ENCODE measurements around the gene NPLOC4.
A peak's percentile ranks its signal among the peaks of the same experiment; 100 is the strongest.

NPLOC4 gene

GRCh38 chr17:81514739-81515529, 122.0 kb downstream of the NPLOC4 start:
- ChIA-PET POLR2A (interaction anchor here (0.5 kb wide), 1 partner anchor 8 kb away, joined by 5 read pairs; no protein-coding TSS in a partner anchor), CTCF (interaction anchor here (1.2 to 1.4 kb wide), 2 partner anchors 30 to 86 kb away, joined by 4 to 5 read pairs; no protein-coding TSS in a partner anchor)
- DNase-seq (ENCODE audit: extremely low spot score): peak; percentile 83
- TF ChIP-seq CTCF (IDR thresholded peaks at IDR 0.05; ENCODE audit: control extremely low read depth, extremely low read depth, low read depth, missing control alignments): no peak

DNA sequence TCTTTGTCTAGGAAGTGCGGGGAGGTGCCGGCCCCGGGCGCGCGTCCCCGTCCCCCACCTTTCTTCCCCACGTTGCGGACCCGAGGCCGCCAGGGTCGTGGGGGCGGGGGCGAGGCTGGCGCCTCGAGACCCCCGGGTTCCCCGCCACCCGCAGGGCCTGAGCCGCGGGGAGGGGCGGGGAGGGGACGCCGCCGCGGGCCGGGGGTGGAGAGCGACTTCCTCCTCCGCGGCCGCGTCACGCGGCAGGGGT, 122.5 kb downstream of the NPLOC4 start:
- ChIA-PET POLR2A (no interaction called here), CTCF (interaction anchor here (1.4 kb wide), 1 partner anchor 30 kb away, joined by 5 read pairs; no protein-coding TSS in a partner anchor)
- TF ChIP-seq CTCF (IDR thresholded peaks at IDR 0.05; ENCODE audit: control extremely low read depth, extremely low read depth, low read depth, missing control alignments): no peak

GRCh38 chr17:81513753-81514488, 123.0 kb downstream of the NPLOC4 start:
- ChIA-PET CTCF (interaction anchor here (1.4 kb wide), 1 partner anchor 29 kb away, joined by 5 read pairs; no protein-coding TSS in a partner anchor), POLR2A (interaction anchor here (0.8 kb wide), 1 partner anchor 38 kb away, joined by 4 read pairs; the partner anchor contains the start of gene FAAP100)
- no peak for TF ChIP-seq CTCF (IDR thresholded peaks at IDR 0.05; ENCODE audit: control extremely low read depth, extremely low read depth, low read depth, missing control alignments)
- no peak for DNase-seq (ENCODE audit: extremely low spot score)

More for the DNA sequence above, 122.5 kb downstream of the NPLOC4 start:
- no peak for DNase-seq (ENCODE audit: extremely low spot score)

DNA sequence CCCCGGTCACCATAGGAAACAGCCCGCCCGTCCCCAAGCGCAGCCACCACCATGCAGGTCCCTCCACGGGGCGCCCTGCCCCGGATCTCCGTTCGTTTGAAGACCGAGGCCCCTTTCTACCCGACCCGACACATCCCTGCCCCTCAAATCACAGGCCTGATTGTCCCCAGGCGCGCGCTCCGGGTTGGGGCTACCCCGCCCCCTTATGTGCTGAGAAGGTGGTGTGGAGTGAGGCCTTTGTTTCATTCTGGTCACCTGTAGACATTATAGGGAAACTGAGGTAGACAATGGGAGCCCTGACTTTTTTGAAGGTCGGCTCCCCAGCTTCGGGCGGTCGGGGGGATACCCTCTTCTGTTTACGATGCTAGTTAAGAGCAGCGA, 123.5 kb downstream of the NPLOC4 start:
- POLR2A ChIA-PET: interaction anchor here (0.8 to 1.4 kb wide), 2 partner anchors 39 to 294 kb away, joined by 3 to 4 read pairs; partner anchors contain the start of gene FAAP100
- CTCF ChIA-PET: no interaction called here
- TF ChIP-seq CTCF (IDR thresholded peaks at IDR 0.05; ENCODE audit: control extremely low read depth, extremely low read depth, low read depth, missing control alignments): no peak
- no peak for DNase-seq (ENCODE audit: extremely low spot score)

DNA sequence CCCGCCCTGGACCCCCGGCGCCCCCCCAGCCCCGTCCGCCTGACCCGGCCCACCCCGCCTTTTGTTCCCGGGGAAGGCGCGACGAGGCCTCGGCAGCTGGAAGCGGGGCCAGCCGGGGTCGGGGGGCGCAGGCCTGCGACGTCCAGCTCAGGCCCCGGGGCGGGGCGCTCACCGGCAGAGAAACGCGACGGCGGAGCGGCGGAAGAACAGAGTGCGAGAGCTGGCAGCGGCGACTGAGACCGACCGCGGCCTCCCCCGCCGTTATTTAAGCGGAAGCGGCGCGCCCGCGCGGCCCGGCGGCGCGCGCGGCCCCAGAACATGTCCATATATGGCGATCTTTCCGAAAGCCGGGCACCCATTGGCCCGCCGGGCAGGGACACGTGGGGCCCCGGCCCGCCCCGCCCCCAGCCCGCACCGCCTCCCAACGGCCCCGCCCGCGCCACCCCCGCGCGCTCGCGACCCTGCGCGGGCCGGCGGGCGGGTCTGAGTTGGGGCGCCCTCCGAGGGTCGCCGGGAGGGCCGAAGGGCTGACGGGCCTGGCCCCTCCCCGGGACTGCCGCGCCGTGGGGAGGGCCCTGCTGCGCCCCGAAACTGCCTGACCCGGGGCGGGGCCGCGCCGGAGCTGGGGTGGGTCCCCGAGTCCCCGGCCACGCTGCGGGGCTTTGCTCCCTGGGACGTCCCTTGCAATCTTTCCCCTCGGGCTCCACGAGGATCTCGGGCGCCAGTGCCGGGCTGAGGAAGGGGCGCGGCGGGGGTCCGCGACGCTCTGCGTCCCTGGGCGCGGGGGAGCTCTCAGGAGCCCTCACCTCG, 124.1 kb downstream of the NPLOC4 start, which contains the start of gene ACTG1:
Gene ACTG1, minus strand, starts transcription at position 238 of the 810 bp plus-strand sequence. CDS start 445 bp downstream, outside the sequence.
- CTCF ChIA-PET: no interaction called here
- TF ChIP-seq CTCF (IDR thresholded peaks at IDR 0.05; ENCODE audit: control extremely low read depth, extremely low read depth, low read depth, missing control alignments): no peak
- peak; percentile 93 for DNase-seq (ENCODE audit: extremely low spot score)
- POLR2A ChIA-PET: interaction anchor here (0.6 to 1.4 kb wide), 8 partner anchors 23 to 293 kb away, joined by 3 to 4 read pairs (median 3); partner anchors contain the start of genes CEP131 and FAAP100
